Hematopoietic multipotent progenitor cell treated with erythropoietin and hydrocortisone succinate and interleukin-3 and kit ligand, for 6 days (in vitro differentiated cells): ENCODE data around the gene LIPA.
A peak's percentile ranks its signal among the peaks of the same experiment; 100 is the strongest.

Experiments used
- DNase-seq: peaks from one replicate; pipeline ENCODE4 v3.0.0-alpha.2; 2015

The LIPA gene

DNA sequence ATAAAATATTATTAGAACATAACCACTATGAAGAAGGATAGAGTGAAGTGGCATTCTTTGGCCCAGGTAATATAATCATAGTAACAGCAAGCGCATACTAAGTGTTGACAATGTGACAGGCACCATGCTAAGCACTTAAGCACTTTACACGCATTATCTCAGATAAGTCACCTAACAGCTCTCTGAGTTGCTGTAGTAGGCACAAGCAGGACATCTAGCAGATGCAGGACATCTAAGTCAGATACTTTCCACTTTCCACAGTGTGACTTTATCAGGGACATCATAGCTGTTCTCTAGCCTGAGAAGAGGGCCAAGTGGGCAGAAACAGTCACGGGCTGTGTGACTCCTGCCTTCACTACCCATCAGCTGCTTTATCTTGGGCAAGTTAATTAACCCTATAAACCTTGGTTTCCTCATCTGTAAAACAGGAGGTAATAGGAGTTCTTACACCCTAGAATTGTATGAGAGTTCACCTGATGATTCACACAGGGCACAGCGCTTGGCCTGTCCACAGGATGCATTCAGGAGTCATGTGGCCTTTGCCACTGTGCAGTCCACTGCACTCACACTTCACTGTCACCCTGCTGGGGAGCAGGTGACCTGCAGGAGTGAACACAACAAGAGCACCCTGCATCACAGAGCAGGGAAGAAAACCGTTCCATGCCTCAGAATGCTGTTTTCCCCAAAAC, 12.5 kb downstream of the LIPA start:
- DNase-seq, result peak; percentile 24

DNA sequence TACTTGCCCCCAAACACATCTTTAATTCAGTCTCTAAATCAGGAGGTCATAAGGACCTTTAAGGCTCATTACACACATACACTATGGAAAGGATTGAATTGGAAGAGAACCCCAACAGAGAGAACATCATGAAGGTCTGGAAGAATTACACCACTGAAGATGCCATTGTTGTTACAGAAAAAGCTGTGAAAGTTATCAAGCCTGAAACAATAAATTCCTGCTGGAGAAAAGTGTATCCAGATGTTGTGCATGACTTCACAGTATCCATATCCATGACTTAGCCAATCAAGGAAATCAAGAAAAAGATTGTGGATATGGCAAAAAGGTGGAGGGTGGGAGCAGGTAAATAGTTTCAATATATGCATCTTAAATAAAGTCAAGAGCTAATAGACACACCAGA, 13.7 kb downstream of the LIPA start:
- no peak for DNase-seq

DNA sequence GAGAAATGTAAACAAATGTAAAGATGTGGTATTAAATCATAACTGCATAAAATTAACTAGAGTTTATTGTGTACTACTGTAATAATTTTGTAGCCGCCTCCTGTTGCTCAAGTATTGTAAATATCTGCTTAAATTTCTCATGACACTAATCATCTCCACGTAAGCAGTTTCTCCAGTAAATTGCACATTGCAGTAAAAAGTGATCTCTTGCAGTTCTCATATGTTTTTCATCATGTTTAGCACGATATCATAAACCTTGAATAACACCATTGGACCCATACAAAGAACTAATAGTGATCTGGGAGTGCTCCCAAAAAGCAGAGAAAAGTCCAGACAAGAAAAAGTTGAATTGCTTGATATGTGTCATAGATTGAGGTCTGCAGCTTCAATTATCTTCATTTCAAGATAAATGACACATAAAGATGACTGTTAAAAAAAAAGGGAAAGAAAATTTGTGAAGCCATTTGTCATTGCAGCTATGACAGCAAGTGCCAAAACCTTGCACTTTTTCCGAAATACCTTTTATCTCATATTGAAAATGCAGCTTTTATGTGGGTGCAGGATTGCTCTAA, 15.3 kb downstream of the LIPA start:
- DNase-seq, result no peak

DNA sequence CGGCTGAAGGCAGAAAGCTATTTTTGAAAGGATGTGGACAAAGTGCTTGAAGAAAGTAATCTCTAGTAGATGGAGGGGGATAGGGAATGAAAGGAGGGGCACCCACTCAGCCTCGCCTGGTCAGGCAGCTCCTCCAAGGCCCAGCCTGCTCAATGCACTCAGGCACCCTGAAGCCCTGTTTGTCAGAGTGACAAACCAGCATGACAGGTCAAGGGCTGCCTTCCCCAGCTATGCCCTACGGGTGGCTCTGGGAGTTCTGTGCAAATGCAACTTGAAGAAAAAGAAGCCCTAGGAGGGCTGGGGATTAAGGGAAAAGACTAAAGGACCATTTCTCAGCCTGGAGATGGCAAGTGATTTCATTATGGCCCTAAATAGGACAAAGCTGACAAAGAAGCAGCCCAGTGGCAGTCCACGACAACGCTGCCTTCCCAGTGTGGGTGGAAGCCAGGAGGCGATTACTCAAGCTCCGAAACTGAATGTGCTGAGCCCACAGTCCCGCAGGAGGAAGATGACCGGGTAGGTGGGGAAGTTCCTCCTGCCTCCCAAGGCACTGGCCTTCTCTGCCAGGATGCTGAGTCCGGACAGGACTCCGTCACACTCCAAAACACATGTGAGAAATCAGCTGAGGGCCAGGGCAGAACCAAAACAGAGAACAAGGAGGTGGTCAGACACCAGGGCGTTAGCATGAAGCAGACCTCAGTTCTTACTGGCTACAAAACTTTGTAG, 16.3 kb downstream of the LIPA start:
- DNase-seq, result no peak

DNA sequence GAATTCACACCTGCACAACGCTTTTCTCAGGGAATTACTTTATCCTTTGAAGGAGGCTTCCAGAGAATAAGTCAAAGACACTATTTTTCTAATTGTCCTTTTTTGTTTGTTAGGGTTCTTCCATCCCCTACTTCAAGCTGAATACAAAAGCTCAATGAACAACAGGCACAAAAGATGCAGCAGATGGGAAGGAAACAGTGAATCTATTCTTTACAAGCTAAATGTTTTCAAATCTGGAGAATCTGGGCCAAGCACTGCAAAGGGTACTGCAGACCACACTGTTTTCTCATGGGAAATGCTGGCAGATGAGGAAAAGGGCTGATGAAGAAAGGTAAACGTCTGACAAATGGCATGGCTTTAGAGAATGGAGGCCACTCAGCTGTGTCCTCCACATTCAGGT, 18.5 kb downstream of the LIPA start:
- DNase-seq, result no peak

DNA sequence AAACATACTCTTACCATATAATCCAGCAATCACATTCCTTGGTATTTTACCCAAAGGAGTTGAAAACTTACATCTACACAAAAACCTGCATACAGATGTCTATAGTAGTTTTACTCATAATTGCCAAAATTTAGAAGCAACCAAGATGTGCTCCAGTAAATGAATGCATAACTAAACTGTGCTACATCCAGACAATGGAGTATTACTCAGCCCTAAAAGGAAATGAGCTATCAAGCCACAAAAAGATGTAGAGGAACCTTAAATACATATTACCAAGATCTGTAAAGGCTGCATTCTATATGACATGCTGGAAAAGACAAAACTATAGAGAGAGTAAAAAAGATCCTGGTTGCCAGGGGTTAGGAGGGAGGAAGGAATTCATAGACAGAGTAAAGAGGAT, 22.6 kb downstream of the LIPA start:
- DNase-seq, result no peak

DNA sequence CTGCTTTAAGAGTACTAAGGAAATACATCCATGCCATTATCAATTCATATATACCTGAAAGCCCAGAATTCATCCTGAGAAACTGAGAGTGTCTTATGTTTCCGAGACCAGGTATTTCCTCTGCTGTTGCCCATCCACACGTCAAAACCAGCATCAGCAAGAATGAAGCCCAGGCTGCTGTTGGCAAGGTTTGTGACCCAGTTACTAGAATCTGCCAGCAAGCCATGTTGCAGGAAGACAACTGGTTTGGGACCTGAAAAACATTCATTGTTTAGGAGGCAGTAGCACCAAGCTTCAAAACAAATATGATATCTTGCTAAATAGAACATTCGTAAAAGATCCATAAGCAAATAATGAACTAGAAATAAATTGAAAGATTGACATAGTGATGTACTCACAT, 23.4 kb downstream of the LIPA start:
- no peak for DNase-seq

DNA sequence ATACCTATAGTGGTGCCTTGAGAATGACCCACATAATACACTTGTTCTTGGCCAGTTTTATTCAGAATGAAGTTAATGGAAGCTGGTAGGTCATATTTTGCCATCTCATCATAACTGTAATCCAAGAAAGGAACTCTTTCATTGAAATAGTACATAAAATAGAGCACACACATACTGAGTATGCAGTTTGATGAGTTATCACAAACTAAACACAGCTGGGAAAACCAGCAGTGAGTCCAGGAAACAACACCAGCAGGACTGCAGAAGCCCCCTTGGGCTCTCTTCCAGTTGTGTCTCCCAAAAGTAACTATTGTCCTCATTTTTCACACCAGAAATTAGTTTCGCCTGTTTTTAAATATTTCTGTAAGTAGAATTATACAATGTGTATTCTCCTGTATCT, 24.7 kb downstream of the LIPA start:
- DNase-seq, result no peak

DNA sequence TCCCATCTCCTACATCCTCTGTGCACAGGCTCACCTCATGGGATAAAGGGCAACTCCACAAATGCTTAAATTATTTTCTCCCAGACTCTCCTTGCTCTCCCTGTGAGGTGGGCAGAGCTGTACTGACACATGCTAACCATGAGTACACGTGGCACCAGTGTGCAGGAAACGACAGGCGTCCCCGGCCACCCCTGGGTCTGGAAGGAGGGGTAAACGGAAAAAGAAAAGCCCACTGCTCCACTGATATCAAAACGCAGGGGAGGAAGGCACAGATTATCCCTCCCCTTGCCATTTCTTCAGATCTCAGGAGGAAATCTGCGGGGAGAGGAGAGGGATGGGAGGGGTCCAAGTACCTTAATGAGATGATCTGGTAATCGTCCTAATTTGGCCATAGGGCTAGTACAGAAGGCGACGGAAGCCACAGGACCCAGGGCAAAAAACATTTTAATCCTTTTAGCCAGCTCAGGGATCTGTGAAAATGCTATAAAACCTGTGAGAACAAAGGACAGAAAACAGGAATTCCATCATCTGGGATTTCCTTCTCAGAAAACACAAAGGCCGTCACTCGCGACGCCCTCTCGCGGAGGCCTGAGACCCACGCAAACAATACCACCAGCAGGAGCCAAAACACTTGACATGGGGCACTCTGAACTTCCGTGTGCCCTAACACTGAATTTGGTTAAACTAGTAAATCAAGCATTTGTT, 26.7 kb downstream of the LIPA start:
- no peak for DNase-seq

DNA sequence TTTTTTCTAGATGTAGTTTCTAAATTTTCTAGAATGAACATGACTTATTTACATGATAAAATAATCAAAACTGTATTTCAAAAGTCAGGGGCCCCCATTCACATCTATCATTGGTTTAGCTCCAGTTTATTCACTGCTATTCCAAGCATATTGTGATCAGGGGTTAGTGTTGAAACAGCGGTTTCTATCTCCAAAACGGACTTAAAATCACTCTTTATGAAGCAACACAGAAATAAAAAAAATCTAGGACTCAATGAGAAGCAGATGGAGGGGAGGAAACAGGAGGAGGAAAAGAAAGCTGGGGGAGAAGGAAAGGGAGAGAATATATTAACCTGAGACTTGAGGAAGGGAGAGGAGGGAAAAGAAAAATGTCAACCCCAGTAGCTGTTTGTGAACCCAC, 29.7 kb downstream of the LIPA start:
- no peak for DNase-seq

DNA sequence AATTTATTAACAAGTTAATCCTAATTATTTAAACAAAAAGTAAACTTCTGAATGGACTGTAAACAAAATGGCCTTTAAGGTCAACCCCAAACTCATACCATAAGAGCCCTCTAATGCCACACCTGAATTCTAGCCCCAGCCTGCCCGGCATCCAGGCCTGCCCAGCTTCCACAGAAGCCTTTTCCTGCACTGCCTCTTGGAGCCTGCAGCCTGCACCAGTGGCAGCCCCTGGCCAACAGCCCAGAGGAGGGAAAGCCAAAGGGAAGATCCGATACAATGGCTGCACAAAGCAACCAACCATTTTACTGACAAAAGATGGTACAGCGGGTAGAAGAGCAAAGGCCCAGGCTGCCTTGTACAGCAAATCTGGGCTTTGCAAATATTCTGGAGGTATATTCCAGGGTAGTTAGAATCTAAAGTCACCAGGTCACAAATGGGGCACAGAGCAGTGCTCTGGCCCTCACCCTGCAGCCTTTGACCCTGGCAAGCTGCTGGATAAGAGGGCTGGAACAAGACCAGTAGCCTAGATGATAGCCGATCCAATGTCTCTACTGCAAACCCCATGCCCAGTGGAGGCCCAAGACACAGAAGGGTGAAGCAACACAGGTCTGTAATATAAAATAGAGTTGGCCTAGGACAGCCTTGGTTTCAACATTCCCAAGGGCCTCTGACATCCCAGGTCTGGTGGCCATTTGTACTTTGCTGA, 31.9 kb downstream of the LIPA start:
- no peak for DNase-seq

DNA sequence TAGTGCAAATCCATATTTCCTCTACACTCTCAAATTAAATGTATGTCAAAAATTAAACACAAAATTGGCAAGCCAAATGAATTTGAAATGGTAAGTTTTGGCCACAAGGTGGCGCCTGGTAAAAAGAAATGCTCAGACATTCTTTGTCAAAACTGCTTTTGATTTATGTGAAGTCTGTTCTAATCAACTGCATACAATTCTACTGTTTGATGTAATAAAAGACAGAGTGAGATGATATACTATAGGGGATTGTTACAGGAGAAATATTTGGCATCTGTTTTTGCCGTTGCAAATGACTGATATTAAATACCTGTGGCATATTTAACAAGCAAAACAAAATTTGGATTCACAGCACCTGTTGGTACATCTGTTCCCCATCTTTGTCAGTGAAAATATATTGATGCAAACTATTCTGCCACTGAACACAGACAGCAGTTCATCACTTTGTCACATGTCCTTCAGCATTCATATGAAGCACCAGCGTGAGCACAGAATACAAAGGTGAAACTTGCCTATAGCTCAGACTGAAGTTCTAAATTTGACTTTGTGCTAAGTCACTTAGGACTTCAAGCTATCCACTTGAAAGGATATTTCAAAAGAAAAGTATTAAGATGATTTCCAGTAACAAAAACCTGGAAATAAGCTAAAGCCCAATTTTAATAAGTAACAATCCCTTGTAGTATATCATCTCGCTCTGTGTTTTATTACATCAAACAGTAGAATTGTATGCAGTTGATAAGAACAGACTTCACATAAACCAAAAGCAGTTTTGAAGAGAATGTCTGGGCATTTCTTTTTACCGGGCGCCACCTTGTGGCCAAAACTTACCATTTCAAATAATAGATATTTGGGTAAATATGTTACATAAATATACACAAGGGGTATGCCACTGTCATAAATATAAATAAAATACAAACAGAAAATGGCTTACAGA, 34.3 kb downstream of the LIPA start:
- DNase-seq, result peak; percentile 85

DNA sequence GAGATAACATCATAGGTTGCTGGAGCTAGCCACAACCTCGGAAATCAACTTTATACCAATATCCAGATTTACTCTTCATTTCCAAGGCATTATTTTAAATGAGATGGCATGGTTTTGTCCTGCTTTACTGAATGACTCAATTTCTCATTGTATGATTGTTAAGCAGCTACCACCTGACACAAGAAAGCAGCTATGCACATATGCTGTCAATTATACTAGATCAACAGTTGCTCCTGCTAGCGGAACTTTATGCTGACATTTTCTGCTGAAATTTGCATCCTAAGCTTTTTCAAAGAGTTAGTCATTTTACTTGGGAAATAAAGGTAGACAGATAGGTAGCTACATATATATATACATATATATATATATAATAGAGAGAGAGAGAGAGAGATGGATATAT, 35.5 kb downstream of the LIPA start:
- no peak for DNase-seq

DNA sequence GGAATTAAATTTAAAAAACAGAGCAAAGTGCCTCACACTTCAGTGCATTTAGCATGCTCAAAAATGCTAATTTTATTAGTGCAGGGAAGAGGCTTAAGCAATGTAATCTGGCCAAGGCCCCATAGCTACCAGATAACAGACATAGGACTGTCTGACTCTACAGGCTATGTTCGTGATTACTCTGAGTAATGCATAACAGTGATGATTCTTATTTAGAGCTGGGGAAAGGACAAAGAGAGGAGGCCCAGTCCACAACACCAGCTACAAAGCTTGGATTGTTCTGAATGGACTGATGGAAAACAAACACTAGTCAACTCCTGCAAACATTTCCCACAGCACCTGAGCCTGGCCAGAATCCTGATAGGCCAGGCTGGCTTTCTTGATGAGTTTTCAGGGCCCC, 36.1 kb downstream of the LIPA start:
- no peak for DNase-seq

DNA sequence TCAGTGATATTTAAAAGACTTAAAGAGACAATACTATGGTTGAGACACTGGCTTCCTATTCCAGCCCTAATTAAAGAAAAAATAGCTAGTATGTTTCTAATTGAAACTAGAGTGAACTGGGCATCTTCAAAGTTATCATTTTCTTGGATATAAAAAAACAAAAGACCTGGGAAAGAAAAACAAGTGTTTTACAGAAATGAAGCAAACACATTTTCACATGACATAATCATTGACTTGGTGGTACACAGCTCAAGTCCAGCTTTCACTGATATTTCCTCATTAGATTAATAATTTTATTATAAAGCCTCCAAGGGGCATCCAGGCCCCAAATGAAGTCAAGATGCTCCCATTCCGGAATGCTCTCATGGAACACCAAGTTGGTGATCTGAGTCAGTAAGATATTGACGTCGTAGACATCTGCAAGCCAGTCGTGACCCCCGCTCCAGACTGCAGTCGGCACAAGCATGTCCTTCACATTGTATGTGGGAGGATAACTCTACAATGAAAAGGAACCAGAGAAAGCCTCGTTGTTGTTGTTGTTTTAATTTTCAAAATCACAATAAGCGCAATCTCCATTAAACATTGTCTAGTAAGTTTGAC, 36.9 kb downstream of the LIPA start:
- DNase-seq, result no peak

DNA sequence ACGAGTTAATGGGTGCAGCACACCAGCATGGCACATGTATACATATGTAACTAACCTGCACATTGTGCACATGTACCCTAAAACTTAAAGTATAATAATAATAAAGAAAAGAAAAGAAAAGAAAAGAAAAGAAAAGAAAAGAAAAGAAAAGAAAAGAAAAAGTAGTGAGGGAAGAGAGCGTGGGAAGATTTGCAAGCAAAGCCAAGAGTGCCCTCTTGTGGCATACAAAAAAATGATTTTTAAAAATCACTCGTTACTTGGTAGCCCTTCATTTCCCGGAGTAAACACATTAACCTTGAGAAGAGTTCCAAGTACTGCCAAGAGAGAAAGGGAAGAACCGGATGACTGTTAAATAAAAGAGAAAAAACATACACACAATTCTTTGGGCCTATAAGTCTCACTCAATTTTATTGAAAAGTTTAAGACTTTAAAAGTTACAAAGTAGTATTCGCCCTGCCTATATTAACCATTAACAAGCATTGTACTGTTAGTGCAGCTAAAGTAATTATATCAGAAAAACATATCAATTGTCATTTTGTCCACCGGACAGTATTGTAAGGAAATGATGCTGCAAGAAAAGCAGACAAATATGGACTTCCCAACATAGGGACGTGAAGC, 38.3 kb downstream of the LIPA start:
- DNase-seq, result peak; percentile 69

DNA sequence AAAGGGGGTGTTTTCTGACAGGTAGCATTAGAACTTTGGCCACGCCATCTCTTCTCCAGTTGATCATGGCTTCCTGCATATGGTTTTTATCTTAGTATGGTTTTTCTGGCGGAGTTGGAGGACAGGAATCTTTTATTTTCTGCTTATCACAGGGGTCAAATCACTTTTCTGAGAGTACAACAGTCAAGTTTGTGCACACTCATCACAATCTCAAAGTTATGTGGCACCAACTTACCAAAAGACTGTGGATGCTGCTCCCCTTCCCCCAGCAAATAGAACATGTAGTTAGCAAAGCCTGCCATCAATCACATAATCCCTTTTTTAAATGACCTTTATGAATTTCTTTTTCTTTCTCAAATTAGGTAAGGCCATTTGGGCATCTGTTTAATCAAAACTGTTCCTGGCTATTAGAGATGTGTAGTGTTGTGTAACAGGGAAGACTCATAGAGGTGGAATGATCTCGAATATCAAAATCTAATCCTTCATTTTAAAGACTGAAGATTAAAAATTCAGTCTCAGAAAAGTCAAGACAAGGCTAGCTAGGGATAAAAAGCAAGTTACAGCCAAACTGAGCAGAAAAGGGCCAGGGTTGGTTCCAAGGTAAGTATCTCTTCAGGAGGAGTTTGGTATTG, 40.7 kb downstream of the LIPA start:
- no peak for DNase-seq

DNA sequence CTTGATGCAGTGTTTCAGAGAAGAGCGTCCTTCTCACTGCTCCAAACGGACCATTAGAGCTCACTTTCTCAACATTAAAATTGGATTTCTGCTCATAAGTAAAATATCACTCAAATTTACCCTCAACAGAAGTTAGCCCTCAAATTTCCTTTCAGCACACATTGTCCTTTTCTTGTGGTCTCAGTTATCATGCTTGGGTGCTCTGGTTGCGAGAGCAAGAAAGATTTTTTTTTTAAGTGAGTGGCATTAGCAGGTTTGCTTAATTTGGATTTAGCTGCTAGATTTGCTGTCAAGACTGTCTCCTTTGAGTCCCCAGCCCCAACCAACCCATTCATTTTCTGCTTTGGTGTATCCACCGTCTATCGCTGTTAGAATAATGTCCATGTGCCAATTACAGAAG, 41.9 kb downstream of the LIPA start:
- no peak for DNase-seq

DNA sequence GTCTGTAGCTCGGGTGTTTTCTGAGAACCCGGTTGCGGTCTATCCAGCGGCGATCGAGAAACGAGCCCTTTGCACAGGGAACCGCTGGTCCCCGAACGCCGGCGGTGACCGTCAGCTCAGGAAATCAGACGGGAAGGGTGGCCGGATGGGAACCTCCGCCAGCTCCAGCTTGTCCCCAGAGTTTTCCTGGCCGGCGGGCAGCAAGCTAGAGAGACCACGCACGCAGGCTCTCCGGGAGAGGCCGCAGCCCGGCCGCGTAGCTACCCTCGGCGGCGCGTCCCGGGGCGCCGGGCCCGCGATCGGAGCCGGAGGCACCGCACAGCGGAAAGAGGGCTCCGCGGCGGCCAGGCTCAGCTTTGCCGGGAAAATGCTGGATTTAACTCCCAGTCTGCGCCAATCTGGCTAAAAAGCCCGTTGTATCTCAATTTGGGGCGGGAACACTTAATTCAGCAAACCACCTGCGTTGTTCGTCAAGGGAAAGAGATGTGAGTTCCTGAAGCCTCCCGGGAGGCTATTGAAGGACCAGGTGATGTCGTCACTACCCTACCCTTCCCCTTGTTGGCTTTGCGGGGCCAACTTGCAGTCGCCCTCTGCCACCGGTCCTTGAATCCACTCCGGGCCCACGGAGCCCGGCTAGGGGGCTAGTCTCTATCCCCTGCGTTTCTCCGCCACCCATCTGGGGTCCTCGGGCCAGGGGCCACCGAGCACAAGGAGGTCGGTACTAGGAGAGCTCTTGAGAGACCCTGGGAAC, 43.6 kb downstream of the LIPA start:
- DNase-seq, result no peak
